ENCODE data around the gene F2RL2. TPM values are rescaled to one million over a fixed set of nuclear protein-coding genes. Genes with fewer than 3 reads are reported as not detected.
"Not testable (repeated sequence)": the region's sequence is repeated elsewhere in the genome, so short reads cannot be mapped to it uniquely, and the experiment has no call there.

Gene F2RL2
- total and polyA plus RNA-seq, 2 donors (not counting 1 experiment from before 2014, with no cell fraction given) = 82.6 to 91.6 TPM

DNA sequence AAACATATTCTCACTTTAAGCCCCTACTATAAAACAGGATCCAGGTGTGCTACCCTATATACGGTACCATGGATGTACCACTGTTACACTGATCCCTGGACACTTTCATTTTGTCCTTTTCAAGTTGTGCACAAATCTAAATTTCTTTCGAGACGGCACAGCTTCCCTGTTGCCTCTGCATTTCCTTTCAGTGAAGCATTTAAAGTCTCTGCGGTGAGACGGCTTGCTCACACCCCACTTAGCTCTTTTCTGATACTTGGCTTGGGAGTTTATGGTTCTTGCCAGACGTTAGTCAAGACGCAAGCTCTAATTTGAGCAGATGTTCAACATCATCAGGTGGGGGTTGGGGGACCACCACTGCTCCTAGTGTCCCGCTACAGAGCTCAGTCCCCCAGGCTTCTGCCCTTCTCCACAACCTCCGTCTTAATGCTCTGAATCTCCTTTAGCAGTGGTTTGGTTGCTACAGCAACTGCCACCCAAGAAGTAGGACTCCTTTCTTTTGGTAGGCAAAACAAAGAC is 15.8 kb downstream of the F2RL2 start:
- H4K20me1 ChIP-seq (ENCODE audit: control insufficient read depth, extremely low read depth, insufficient read depth, low read length) = no peaks in the 10 kb centered on the region
- no peak overlapping the region for H3K9ac ChIP-seq (ENCODE audit: insufficient read depth, low read length)
- peak overlapping the region; percentile 85 for H2AFZ ChIP-seq (ENCODE audit: low read length)
- H3K4me1 ChIP-seq (ENCODE audit: control insufficient read depth, extremely low read depth, insufficient read depth, low read length) = peaks cover 10% of the 10 kb centered on the region
- H3K36me3 ChIP-seq (ENCODE audit: control insufficient read depth, insufficient read depth, low read length) = no peaks in the 10 kb centered on the region
- no peak for TF ChIP-seq EZH2 (IDR thresholded peaks at IDR 0.05; ENCODE audit: low read length, missing control alignments)
- TF ChIP-seq, protein P1, sequence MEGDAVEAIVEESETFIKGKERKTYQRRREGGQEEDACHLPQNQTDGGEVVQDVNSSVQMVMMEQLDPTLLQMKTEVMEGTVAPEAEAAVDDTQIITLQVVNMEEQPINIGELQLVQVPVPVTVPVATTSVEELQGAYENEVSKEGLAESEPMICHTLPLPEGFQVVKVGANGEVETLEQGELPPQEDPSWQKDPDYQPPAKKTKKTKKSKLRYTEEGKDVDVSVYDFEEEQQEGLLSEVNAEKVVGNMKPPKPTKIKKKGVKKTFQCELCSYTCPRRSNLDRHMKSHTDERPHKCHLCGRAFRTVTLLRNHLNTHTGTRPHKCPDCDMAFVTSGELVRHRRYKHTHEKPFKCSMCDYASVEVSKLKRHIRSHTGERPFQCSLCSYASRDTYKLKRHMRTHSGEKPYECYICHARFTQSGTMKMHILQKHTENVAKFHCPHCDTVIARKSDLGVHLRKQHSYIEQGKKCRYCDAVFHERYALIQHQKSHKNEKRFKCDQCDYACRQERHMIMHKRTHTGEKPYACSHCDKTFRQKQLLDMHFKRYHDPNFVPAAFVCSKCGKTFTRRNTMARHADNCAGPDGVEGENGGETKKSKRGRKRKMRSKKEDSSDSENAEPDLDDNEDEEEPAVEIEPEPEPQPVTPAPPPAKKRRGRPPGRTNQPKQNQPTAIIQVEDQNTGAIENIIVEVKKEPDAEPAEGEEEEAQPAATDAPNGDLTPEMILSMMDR (conservative IDR thresholded peaks at IDR 0.05 in 1 of 2, IDR thresholded peaks at IDR 0.05 in 1 of 2; ENCODE audit: low read depth in 1 of 2, low read length in 2 of 2) = no peak
- peak overlapping the region; percentile 79 for H3K4me2 ChIP-seq (ENCODE audit: extremely low read depth, insufficient read depth, low read length)
- no peaks in the 10 kb centered on the region for H3K27me3 ChIP-seq (ENCODE audit: control insufficient read depth, insufficient read depth, low read length)
- DNase-seq (ENCODE audit: low read depth in 2 of 2) = peak; percentile 58 to 78
- no peaks in the 10 kb centered on the region for H3K9me3 ChIP-seq (ENCODE audit: control insufficient read depth, insufficient read depth, low read depth, low read length)
- peak overlapping the region in 3 of 4 experiments; percentile 17 to 42 (median 25) for H3K4me3 ChIP-seq (replicated peaks in 1 of 4; ENCODE audit: control extremely low read depth in 1 of 4, insufficient read depth in 1 of 4, low read depth in 3 of 4, low read length in 4 of 4)
- peak overlapping the region; percentile 55 for H3K27ac ChIP-seq (ENCODE audit: insufficient read depth, low read length)
- no peaks in the 10 kb centered on the region for H3K79me2 ChIP-seq (ENCODE audit: control insufficient read depth, insufficient read depth, low read length)

GRCh38 chr5:76606701-76607100 is 16.5 kb downstream of the F2RL2 start:
- Histone ChIP-seq H3K79me2 (ENCODE audit: control insufficient read depth, insufficient read depth, low read length) (no peaks in the 10 kb centered on the region), H3K9ac (ENCODE audit: insufficient read depth, low read length) (no peak overlapping the region), H4K20me1 (ENCODE audit: control insufficient read depth, extremely low read depth, insufficient read depth, low read length) (no peaks in the 10 kb centered on the region), H3K4me2 (ENCODE audit: extremely low read depth, insufficient read depth, low read length) (peak overlapping the region; percentile 79), H3K27ac (ENCODE audit: insufficient read depth, low read length) (no peak overlapping the region), H3K4me3 (replicated peaks in 1 of 4; ENCODE audit: control extremely low read depth in 1 of 4, insufficient read depth in 1 of 4, low read depth in 3 of 4, low read length in 4 of 4) (peak overlapping the region in 2 of 4 experiments; percentile 25 to 42), H3K36me3 (ENCODE audit: control insufficient read depth, insufficient read depth, low read length) (no peaks in the 10 kb centered on the region), H3K27me3 (ENCODE audit: control insufficient read depth, insufficient read depth, low read length) (no peaks in the 10 kb centered on the region), H2AFZ (ENCODE audit: low read length) (peak overlapping the region; percentile 85), H3K9me3 (ENCODE audit: control insufficient read depth, insufficient read depth, low read depth, low read length) (no peaks in the 10 kb centered on the region), H3K4me1 (ENCODE audit: control insufficient read depth, extremely low read depth, insufficient read depth, low read length) (peaks cover 12% of the 10 kb centered on the region)
- TF ChIP-seq, protein P1 (conservative IDR thresholded peaks at IDR 0.05 in 1 of 2, IDR thresholded peaks at IDR 0.05 in 1 of 2; ENCODE audit: low read depth in 1 of 2, low read length in 2 of 2) = no peak
- no peak for TF ChIP-seq EZH2 (IDR thresholded peaks at IDR 0.05; ENCODE audit: low read length, missing control alignments)
- DNase-seq (ENCODE audit: low read depth in 2 of 2) = no peak

- DNase-seq (ENCODE audit: low read depth in 2 of 2) = peak; percentile 52 to 71
Measured at GRCh38 chr5:76604838-76605237, 18.4 kb downstream of the F2RL2 start.

DNA sequence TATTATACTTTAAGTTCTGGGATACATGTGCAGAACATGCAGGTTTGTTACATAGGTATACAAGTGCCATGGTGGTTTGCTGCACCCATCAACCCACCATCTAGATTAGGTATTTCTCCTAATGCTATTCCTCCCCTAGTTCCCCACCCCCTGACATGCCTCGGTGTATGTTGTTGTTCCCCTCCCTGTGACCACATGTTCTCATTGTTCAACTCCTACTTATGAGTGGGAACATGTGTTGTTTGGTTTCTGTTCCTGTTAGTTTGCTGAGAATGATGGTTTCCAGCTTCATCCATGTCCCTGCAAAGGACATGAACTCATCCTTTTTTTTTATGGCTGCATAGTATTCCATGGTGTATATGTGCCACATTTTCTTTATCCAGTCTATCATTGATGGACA is 19.2 kb downstream of the F2RL2 start:
- H3K9ac ChIP-seq (ENCODE audit: insufficient read depth, low read length); H3K4me3 ChIP-seq (replicated peaks in 1 of 4; ENCODE audit: control extremely low read depth in 1 of 4, insufficient read depth in 1 of 4, low read depth in 3 of 4, low read length in 4 of 4); H3K36me3 ChIP-seq (ENCODE audit: control insufficient read depth, insufficient read depth, low read length); H3K4me2 ChIP-seq (ENCODE audit: extremely low read depth, insufficient read depth, low read length); H3K9me3 ChIP-seq (ENCODE audit: control insufficient read depth, insufficient read depth, low read depth, low read length); DNase-seq (ENCODE audit: low read depth in 2 of 2); H4K20me1 ChIP-seq (ENCODE audit: control insufficient read depth, extremely low read depth, insufficient read depth, low read length); H2AFZ ChIP-seq (ENCODE audit: low read length); H3K27ac ChIP-seq (ENCODE audit: insufficient read depth, low read length); H3K27me3 ChIP-seq (ENCODE audit: control insufficient read depth, insufficient read depth, low read length); H3K79me2 ChIP-seq (ENCODE audit: control insufficient read depth, insufficient read depth, low read length): not testable (repeated sequence)
- peaks cover 12% of the 10 kb centered on the region for H3K4me1 ChIP-seq (ENCODE audit: control insufficient read depth, extremely low read depth, insufficient read depth, low read length)

More at GRCh38 chr5:76604838-76605237, 18.4 kb downstream of the F2RL2 start:
- H3K9me3 ChIP-seq (ENCODE audit: control insufficient read depth, insufficient read depth, low read depth, low read length) = no peaks in the 10 kb centered on the region
- H3K9ac ChIP-seq (ENCODE audit: insufficient read depth, low read length) = no peak overlapping the region
- H3K4me3 ChIP-seq (replicated peaks in 1 of 4; ENCODE audit: control extremely low read depth in 1 of 4, insufficient read depth in 1 of 4, low read depth in 3 of 4, low read length in 4 of 4) = no peak overlapping the region
- H2AFZ ChIP-seq (ENCODE audit: low read length) = no peak overlapping the region
- H3K27me3 ChIP-seq (ENCODE audit: control insufficient read depth, insufficient read depth, low read length) = no peaks in the 10 kb centered on the region
- H3K27ac ChIP-seq (ENCODE audit: insufficient read depth, low read length) = no peak overlapping the region
- H3K79me2 ChIP-seq (ENCODE audit: control insufficient read depth, insufficient read depth, low read length) = no peaks in the 10 kb centered on the region
- H3K4me1 ChIP-seq (ENCODE audit: control insufficient read depth, extremely low read depth, insufficient read depth, low read length) = peaks cover 12% of the 10 kb centered on the region
- H4K20me1 ChIP-seq (ENCODE audit: control insufficient read depth, extremely low read depth, insufficient read depth, low read length) = no peaks in the 10 kb centered on the region
- TF ChIP-seq, protein P1 (conservative IDR thresholded peaks at IDR 0.05 in 1 of 2, IDR thresholded peaks at IDR 0.05 in 1 of 2; ENCODE audit: low read depth in 1 of 2, low read length in 2 of 2) = no peak
- no peak for TF ChIP-seq EZH2 (IDR thresholded peaks at IDR 0.05; ENCODE audit: low read length, missing control alignments)
- H3K36me3 ChIP-seq (ENCODE audit: control insufficient read depth, insufficient read depth, low read length) = no peaks in the 10 kb centered on the region
- H3K4me2 ChIP-seq (ENCODE audit: extremely low read depth, insufficient read depth, low read length) = no peak overlapping the region

Data from fibroblast of lung (primary cell).